Measurements from ENCODE around the gene DIP2C.

- TF ChIP-seq CTCF (IDR thresholded peaks at IDR 0.05) (no peak), POLR2AphosphoS5 (IDR thresholded peaks at IDR 0.05; ENCODE audit: insufficient read depth in 1 of 2, low read depth in 1 of 2) (no peak)
Measured at GRCh38 chr10:442209-442608, 247.3 kb downstream of the DIP2C start.
